HG03045 (cell line): ENCODE data around the gene TNRC6C.

Experiments used
- ATAC-seq: cut with Tn5 transposase; IDR thresholded peaks from one replicate; pipeline ENCODE4 v1.9.1; 2021; ENCODE audit warnings: mild to moderate bottlenecking, moderate library complexity; ENCODE audit not compliant: unreplicated experiment

Gene TNRC6C

GRCh38 chr17:77957857-77958715 lies at the start of gene TNRC6C:
Gene TNRC6C, plus strand, starts transcription at chr17:77958703. Its CDS starts 45,504 bp downstream, at chr17:78004207.
- peak; percentile 85 for ATAC-seq

- ATAC-seq = no peak
Measured at GRCh38 chr17:77909236-77909635, 49.3 kb upstream of the TNRC6C start.

- no peak for ATAC-seq
Measured at GRCh38 chr17:77909816-77910215, 48.7 kb upstream of the TNRC6C start.

DNA sequence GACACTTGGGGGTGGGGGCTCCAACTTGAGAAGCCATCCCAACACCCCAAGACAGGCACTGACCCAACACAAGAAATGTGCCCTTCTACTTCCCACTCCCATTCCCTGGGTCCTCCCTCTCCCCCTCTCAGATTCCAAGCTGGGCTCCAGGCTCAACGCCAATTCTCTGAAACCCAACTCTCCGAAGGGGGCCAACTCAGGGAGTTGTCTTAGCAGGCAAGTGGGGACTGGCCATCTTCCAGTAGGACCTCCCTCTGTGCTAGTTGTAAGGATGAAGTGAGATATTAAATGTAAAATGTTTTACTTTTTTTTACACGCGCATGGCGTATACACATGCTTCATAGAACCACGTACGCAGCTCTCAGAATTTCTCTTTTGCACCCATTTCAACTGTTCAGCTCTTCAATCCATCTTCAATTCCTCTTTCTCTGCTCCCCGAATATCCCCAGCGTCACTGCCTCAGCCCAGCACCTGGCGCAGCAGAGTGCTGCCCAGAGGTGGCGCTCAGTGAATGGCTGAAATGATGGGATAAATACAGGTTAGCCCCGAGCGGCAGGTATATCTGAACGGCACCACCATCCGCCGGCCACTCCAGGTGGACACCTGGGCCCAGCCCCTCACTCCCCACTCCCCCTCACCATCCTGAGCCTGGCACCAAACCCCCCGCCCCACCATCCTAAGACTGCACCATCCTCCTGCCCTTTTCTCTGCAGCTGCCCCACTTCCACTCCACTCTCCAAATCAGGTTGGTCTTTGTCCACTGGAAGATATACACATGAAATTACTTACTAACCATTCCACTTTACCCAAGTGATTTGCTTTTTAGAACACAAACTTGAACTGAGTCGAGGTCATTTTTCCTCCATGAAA lies 43.9 kb upstream of the TNRC6C start:
- no peak for ATAC-seq

- ATAC-seq = no peak
Measured at GRCh38 chr17:77915594-77916021, 42.9 kb upstream of the TNRC6C start.

GRCh38 chr17:77916264-77916663 lies 42.2 kb upstream of the TNRC6C start:
- ATAC-seq = no peak

DNA sequence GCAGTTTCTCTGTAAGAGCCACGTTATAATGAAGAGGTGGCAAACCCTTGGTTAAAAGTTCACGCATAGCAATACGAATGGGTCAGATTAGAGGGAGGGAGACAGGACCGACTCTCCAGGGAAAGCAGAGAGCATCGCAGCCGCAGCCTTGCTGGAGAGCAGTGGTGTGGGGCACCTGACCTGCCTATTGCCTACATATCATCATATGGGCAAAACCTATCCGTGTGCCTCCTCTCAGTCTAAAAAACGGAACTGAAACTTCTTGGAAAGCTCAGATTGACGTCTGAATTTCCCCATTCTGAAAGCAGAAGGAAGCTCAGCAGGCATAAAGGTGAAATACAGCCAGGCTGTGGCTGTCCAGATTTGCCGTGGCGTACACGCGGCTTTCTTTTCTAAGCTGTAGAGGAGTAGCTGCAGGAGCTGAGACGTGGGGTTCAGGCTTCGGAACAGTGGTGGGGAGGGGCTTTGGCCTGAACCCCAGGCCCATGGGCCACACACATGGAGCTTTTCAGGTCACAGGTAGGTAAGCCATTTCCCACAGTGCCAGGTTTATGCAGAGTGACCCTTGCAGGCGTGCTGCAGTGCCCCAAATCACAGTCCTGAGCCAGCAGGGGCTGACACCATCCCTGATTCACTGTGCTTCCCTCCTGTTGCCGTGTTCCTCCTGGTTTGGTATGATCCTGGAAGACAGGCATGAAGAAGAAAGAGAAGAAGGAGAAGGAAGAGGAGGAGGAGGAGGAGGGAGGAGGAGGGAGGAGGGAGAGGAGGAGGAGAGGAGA lies 41.6 kb upstream of the TNRC6C start:
- no peak for ATAC-seq

- no peak for ATAC-seq
Measured at GRCh38 chr17:77919276-77919675, 39.2 kb upstream of the TNRC6C start.

DNA sequence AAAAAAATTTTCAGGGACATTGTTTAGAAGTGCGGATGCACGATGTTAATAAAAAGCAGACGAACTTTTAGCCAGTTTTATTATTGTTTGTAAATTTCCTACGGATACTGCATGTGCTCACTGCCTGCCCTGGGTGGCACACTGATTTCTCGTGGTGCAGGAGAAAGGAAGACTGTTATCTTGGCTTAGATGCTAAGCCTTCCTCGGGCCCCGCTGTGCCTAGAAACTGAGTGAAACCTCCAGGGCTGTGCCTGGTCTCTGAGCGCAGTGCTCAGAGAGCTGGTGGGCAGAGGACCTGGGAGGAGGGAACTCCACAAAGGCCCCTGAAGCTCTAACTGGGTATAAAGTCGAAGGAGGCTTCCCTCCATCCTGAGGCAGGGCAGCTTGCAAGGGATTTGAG lies 35.4 kb upstream of the TNRC6C start:
- no peak for ATAC-seq

GRCh38 chr17:77923776-77924513 lies 34.6 kb upstream of the TNRC6C start:
- no peak for ATAC-seq

GRCh38 chr17:77924757-77925336 lies 33.7 kb upstream of the TNRC6C start:
- no peak for ATAC-seq

DNA sequence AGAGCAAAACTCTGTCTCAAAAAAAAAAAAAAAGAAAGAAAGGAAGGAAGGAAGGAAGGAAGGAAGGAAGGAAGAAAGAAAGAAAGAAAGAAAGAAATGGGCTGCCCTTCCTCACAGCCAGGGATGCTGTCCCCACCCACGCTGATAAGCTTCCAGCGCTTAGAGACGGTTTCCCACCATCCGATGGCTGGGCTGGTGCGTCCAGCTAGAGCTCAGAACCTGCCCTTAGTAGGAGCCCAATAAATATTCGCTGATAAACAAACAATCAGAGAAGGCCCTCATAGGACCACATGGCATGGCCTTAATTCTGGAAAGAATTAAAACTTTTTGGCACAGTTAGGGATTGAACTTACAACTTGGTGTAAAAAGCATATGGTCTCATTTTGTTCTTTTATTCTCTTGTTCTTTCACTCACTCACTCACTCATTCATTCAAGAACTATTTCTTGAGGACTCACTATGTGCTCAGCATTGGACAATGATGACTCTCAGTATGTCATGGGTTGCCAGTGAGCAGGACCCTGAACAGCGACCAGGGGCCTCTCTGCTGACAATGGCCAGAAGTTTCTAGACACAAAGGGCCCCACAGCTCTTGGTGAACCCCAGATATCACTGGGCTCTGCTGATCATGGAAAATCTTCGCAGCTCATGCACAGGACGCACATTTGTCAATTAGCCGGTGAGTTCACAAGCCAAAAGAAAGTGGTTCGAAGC lies 32.5 kb upstream of the TNRC6C start:
- ATAC-seq = no peak

DNA sequence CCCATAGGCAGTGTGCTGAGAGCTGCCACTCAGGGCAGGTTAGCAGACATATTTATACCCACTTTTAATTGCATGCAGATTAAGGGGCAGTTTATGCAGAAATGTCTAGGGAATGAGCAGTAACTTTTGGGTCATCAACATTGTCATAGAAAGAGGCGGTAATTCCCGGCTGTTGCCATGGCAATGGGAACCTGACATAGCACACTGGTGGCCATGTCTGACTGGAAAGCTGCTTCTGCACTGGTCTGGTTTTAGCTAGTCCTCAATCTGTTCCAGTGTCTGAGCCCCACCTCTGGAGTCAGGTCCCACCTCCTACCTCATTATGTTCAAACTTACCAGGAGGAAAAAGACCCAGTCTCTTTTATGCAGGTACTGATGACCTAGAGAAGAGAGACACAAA lies 31.5 kb upstream of the TNRC6C start:
- no peak for ATAC-seq

GRCh38 chr17:77927777-77928518 lies 30.6 kb upstream of the TNRC6C start:
- no peak for ATAC-seq

DNA sequence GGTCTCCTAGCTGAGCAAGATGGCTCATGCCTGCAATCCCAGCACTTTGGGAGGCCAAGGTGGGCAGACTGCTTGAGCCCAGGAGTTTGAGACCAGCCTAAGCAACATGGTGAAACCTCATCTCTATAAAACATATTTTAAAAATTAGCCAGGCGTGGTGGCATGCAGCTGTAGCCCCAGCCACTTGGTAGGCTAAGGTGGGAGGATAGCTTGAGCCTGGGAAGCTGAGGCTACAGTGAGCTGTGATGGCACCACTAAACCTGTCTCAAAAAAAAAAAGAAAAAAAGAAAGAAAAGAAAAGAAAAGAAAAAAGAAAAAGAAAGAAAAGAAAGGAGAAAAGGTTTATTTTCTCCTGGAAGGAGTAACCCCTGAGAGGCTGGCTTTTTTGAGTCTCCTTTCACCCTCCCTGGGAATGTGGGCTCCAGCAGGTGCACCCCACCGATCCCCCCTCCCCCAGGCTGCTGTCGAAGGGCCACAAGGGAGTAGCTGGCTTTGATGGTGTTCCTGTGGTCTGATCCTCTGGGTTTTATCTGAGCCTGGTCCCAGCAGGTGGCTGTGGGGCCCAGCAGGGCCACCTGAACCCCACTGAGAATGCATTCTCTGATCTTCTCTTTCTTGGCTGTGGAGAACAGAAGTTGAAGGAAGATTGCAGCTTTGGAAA lies 29.9 kb upstream of the TNRC6C start:
- ATAC-seq = no peak

DNA sequence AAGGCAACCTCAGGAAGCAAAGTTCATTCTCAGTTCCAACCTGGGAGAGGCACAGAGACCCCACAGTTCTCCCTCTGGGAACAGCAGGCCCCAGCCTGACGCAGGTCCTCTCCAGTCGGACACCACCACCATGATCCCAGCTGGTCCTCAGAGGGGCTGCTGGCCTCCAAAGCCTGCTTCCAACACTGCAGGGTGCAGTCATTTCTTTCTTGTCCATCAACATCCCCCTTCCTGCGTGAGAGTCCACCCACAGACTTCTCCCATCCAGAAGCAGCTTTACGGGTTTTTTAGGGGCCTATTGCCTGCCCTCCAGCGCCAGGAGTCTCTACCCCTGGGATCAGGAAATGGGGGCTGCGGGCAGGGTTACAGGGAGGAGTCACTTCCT lies 29.3 kb upstream of the TNRC6C start:
- ATAC-seq = no peak

- ATAC-seq = no peak
Measured at GRCh38 chr17:77929871-77930436, 28.5 kb upstream of the TNRC6C start.
